GM12878 (cell line): ENCODE data around the gene PLCG2. TPM values are rescaled to one million over a fixed set of nuclear protein-coding genes. Genes with fewer than 3 reads are reported as not detected.

Source experiments
- ATAC-seq: fragments of 200-7000 bp; cut with Tn5 transposase; 3 replicates; pipeline ENCODE4 v1.9.1; 2020; ENCODE audit warnings: mild to moderate bottlenecking, moderate library complexity
- BruUV-seq: library from RNA; stranded (reverse); fragments of 400-500 nt; replicated peaks from 2 replicates; lab custom pipeline; 2021; lab: Mats Ljungman, UMichigan
- CTCF ChIA-PET: fragments of 300-600 bp; sonication (Branson Sonifier 250); formaldehyde crosslinking; extraction: SDS; loops from one replicate; lab custom pipeline; 2021; ENCODE audit warnings: inconsistent platforms; lab: Yijun Ruan, JAX
- POLR2A ChIA-PET: fragments of 350-600 bp; formaldehyde crosslinking; extraction: SDS; loops from one replicate; lab custom pipeline; 2021; ENCODE audit warnings: inconsistent platforms; lab: Charles Lee
- RAD21 ChIA-PET: fragments of 300-600 bp; sonication (Branson Sonifier 250); formaldehyde crosslinking; loops from one replicate; lab custom pipeline; 2023; ENCODE audit warnings: antibody characterized with exemption; ENCODE audit not compliant: unreplicated experiment; lab: Charles Lee
- SMC1A ChIA-PET: fragments of 300-600 bp; sonication (Branson Sonifier 250); formaldehyde crosslinking; loops from one replicate; lab custom pipeline; 2023; ENCODE audit not compliant: unreplicated experiment, uncharacterized antibody; lab: Charles Lee
- DNase-seq: peaks from one replicate; pipeline ENCODE4 v3.0.0-alpha.2; 2011; ENCODE audit warnings: low read depth, low spot score
- FAIRE-seq: peaks from 3 replicates; lab custom pipeline; 2011; peaks lifted over from hg19 to GRCh38; lab: Jason Lieb, UNC
- H2AFZ ChIP-seq: 2 replicates; pipeline ENCODE4 v1.6.0; 2011; ENCODE audit warnings: low read depth, low read length, control low read depth; ENCODE audit not compliant: control insufficient read depth
- H3K27ac ChIP-seq: 2 replicates; pipeline ENCODE4 v1.5.1; 2011; ENCODE audit warnings: control low read depth; ENCODE audit not compliant: control insufficient read depth, insufficient read depth
- H3K27me3 ChIP-seq, 2 experiments: replicated peaks in 1 of 2; 2 replicates each; pipeline versions ENCODE4 v1.6.0 to v1.6.1; 2011; ENCODE audit warnings: low read length in 1 of 2; ENCODE audit not compliant: control insufficient read depth in 2 of 2, insufficient read depth in 2 of 2
- H3K36me3 ChIP-seq, 2 experiments: 2 replicates each; pipeline ENCODE4 v1.5.1; 2011; ENCODE audit warnings: low read length in 1 of 2; ENCODE audit not compliant: control insufficient read depth in 2 of 2, insufficient read depth in 2 of 2
- H3K4me1 ChIP-seq: 2 replicates; pipeline ENCODE4 v1.6.1; 2011; ENCODE audit warnings: mild to moderate bottlenecking, low read length, moderate library complexity, mixed read lengths; ENCODE audit not compliant: control insufficient read depth, insufficient read depth
- H3K4me2 ChIP-seq: 2 replicates; pipeline ENCODE4 v1.6.0; 2011; ENCODE audit warnings: control low read depth; ENCODE audit not compliant: control insufficient read depth, insufficient read depth
- H3K4me3 ChIP-seq: fragments of 200-600 bp; sonication (generic); 2 replicates; pipeline ENCODE4 v1.5.1; 2016
- H3K79me2 ChIP-seq: 2 replicates; pipeline ENCODE4 v1.6.0; 2011; ENCODE audit warnings: low read length; ENCODE audit not compliant: control insufficient read depth, insufficient read depth
- H3K9ac ChIP-seq: 2 replicates; pipeline ENCODE4 v1.8.0; 2011; ENCODE audit warnings: low read length, control low read depth, mixed read lengths; ENCODE audit not compliant: control insufficient read depth, insufficient read depth
- H3K9me3 ChIP-seq: replicated peaks from 3 replicates; pipeline ENCODE4 v1.5.1; 2011; ENCODE audit warnings: mild to moderate bottlenecking, low read length; ENCODE audit not compliant: control insufficient read depth, insufficient read depth
- H4K20me1 ChIP-seq: 2 replicates; pipeline ENCODE4 v1.6.0; 2011; ENCODE audit not compliant: control insufficient read depth, insufficient read depth
- BCL3 ChIP-seq: IDR thresholded peaks from 2 replicates; pipeline ENCODE4 v1.6.1; 2011; ENCODE audit warnings: borderline replicate concordance, low read depth, mild to moderate bottlenecking, moderate library complexity, low read length; ENCODE audit not compliant: insufficient read depth, poor library complexity, severe bottlenecking
- CREM ChIP-seq: IDR thresholded peaks from 2 replicates; pipeline ENCODE4 v1.6.1; 2014; ENCODE audit warnings: antibody characterized with exemption, low read depth
- ELK1 ChIP-seq: IDR thresholded peaks from 2 replicates; pipeline ENCODE4 v1.6.1; 2012; ENCODE audit warnings: low read depth, low read length, improper control_type of control experiment
- MTA2 ChIP-seq: fragments of 450-650 bp; IDR thresholded peaks from 2 replicates; pipeline ENCODE4 v1.6.1; 2016; ENCODE audit warnings: low read depth, mild to moderate bottlenecking, moderate library complexity
- NR2C1 ChIP-seq: fragments of 450-650 bp; IDR thresholded peaks from 2 replicates; pipeline ENCODE4 v1.6.1; 2017; ENCODE audit warnings: antibody characterized with exemption, mild to moderate bottlenecking, moderate library complexity
- RB1 ChIP-seq: fragments of 450-650 bp; formaldehyde crosslinking; IDR thresholded peaks from 2 replicates; pipeline ENCODE4 v1.6.1; 2017; ENCODE audit warnings: mild to moderate bottlenecking, borderline replicate concordance
- SRF ChIP-seq, 2 experiments: IDR thresholded peaks; 2 replicates each; pipeline ENCODE4 v1.6.1; 2011; ENCODE audit warnings: low read depth in 2 of 2, low read length in 2 of 2, mild to moderate bottlenecking in 1 of 2, moderate library complexity in 1 of 2
- TCF3 ChIP-seq: IDR thresholded peaks from 2 replicates; pipeline ENCODE4 v1.6.1; 2012; ENCODE audit warnings: low read depth, mild to moderate bottlenecking, low read length, borderline replicate concordance; ENCODE audit not compliant: insufficient read depth
- ZBED1 ChIP-seq: IDR thresholded peaks from 2 replicates; pipeline ENCODE4 v1.6.1; 2016; ENCODE audit warnings: borderline replicate concordance
- ZZZ3 ChIP-seq: IDR thresholded peaks from 2 replicates; pipeline ENCODE4 v1.6.1; 2011; ENCODE audit warnings: low read depth; ENCODE audit not compliant: control insufficient read depth, insufficient read length
- WGBS: methylation state at CpG from one replicate; pipeline ENCODE4 v1.1.6; 2016; ENCODE audit warnings: low lambda C conversion rate; ENCODE audit not compliant: insufficient replicate concordance, insufficient coverage; ENCODE audit errors: missing lambda C conversion rate; 5-methylcytosine and 5-hydroxymethylcytosine counted together
- in situ Hi-C: fragments of 300-500 bp; cut with MboI; formaldehyde crosslinking; loops from 9 replicates; pipeline ENCODE4 v1.14.3; 2018; ENCODE audit warnings: mixed read lengths
- intact Hi-C: fragments of 100-400 bp; cut with micrococcal nuclease; formaldehyde crosslinking; loops from one replicate; pipeline ENCODE4 v1.14.2; 2022; ENCODE audit not compliant: unreplicated experiment
- polyA plus RNA-seq, 11 experiments: library from polyadenylated mRNA; depleted of rRNA in 4 of 11; unstranded in 6 of 11; stranded (reverse) in 5 of 11; fragments of >200 nt; fragmentation: Nextera tagmentation in 4 of 11; fragmentation: Illumina TruSeq in 1 of 11; extraction: Ambion mirVana in 4 of 11; extraction: Trizol in 1 of 11; gene quantifications; 1 replicate in 1 of 11; 2 replicates in 10 of 11; pipeline versions ENCODE4 v1.2.1 to v1.2.3, GENCODE V29; 2011 to 2016; ENCODE audit warnings: inconsistent platforms in 2 of 11, missing spikeins in 2 of 11, low read depth in 1 of 11
- total RNA-seq, 4 experiments: library from RNA; depleted of rRNA in 3 of 4; stranded (reverse); fragments of >200 nt in 3 of 4; fragmentation: Illumina TruSeq in 1 of 4; extraction: Trizol in 1 of 4; gene quantifications; 2 replicates each; pipeline versions ENCODE4 v1.2.1 to v1.2.3, GENCODE V29; 2013 to 2021
- TF ChIP-seq, protein P1 (sequence below): fragments of 450-650 bp; IDR thresholded peaks from 2 replicates; pipeline ENCODE4 v1.6.1; 2017; ENCODE audit warnings: mild to moderate bottlenecking, low read depth, inconsistent platforms; ENCODE audit not compliant: poor library complexity, severe bottlenecking
- TF ChIP-seq, protein P2 (sequence below): IDR thresholded peaks from 2 replicates; pipeline ENCODE4 v1.6.1; 2012; ENCODE audit warnings: low read depth, low read length, improper control_type of control experiment

PLCG2 gene
- total and polyA plus RNA-seq, 10 of the 15 experiments (the other 5 are each of a cell fraction or from before 2014, with no cell fraction given) = 47.6 to 256 (median 149) TPM

- Histone ChIP-seq H3K9me3 (peaks cover 6% of the 10 kb centered on the region; the same call in 1 of the 3 replicates), H4K20me1 (no peaks in the 10 kb centered on the region), H3K4me2 (no peak overlapping the region), H3K27me3 (no peaks in the 10 kb centered on the region), H3K4me1 (no peaks in the 10 kb centered on the region), H3K79me2 (no peaks in the 10 kb centered on the region), H3K4me3 (no peak overlapping the region), H3K9ac (no peak overlapping the region), H3K27ac (no peak overlapping the region), H2AFZ (no peak overlapping the region), H3K36me3 (no peaks in the 10 kb centered on the region)
- TF ChIP-seq ZZZ3 (no peak), RB1 (no peak), BCL3 (no peak), ZBED1 (no peak), ELK1 (no peak), SRF (IDR thresholded peaks at IDR 0.05; ENCODE audit: low read depth in 2 of 2, low read length in 2 of 2) (no peak), MTA2 (no peak), CREM (no peak), TCF3 (no peak), NR2C1 (no peak)
- TF ChIP-seq, protein P1, sequence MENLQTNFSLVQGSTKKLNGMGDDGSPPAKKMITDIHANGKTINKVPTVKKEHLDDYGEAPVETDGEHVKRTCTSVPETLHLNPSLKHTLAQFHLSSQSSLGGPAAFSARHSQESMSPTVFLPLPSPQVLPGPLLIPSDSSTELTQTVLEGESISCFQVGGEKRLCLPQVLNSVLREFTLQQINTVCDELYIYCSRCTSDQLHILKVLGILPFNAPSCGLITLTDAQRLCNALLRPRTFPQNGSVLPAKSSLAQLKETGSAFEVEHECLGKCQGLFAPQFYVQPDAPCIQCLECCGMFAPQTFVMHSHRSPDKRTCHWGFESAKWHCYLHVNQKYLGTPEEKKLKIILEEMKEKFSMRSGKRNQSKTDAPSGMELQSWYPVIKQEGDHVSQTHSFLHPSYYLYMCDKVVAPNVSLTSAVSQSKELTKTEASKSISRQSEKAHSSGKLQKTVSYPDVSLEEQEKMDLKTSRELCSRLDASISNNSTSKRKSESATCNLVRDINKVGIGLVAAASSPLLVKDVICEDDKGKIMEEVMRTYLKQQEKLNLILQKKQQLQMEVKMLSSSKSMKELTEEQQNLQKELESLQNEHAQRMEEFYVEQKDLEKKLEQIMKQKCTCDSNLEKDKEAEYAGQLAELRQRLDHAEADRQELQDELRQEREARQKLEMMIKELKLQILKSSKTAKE = no peak
- TF ChIP-seq, protein P2, sequence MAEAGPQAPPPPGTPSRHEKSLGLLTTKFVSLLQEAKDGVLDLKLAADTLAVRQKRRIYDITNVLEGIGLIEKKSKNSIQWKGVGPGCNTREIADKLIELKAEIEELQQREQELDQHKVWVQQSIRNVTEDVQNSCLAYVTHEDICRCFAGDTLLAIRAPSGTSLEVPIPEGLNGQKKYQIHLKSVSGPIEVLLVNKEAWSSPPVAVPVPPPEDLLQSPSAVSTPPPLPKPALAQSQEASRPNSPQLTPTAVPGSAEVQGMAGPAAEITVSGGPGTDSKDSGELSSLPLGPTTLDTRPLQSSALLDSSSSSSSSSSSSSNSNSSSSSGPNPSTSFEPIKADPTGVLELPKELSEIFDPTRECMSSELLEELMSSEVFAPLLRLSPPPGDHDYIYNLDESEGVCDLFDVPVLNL = no peak
- no peak for FAIRE-seq
- WGBS = 61% methylated on average over 5 of the region's 5 CpGs
- intact Hi-C loops (no loop called here), in situ Hi-C loops (no loop called here)
- no TSS peak for BruUV-seq
- CTCF ChIA-PET = no interaction called here
- SMC1A ChIA-PET = no interaction called here
- POLR2A ChIA-PET = no interaction called here
- no peak for DNase-seq
- no peak for ATAC-seq
- RAD21 ChIA-PET = no interaction called here
Observed at GRCh38 chr16:82004601-82005000, 225.5 kb downstream of the PLCG2 start.
